AG09309 (cell line): ENCODE data around the gene AKAP5.

Experiments
- DNase-seq: peaks from one replicate; pipeline ENCODE4 v3.0.0-alpha.2; 2010; ENCODE audit warnings: low read depth
- H3K4me3 ChIP-seq: 2 replicates; pipeline ENCODE4 v1.5.1; 2011; ENCODE audit warnings: mild to moderate bottlenecking, low read depth, low read length, moderate library complexity; ENCODE audit not compliant: control insufficient read depth
- CTCF ChIP-seq: IDR thresholded peaks from 2 replicates; pipeline ENCODE4 v1.5.1; 2011; ENCODE audit warnings: mild to moderate bottlenecking, low read depth, low read length, inconsistent platforms; ENCODE audit not compliant: insufficient read depth, control insufficient read depth; ENCODE audit errors: missing control alignments

The AKAP5 gene

GRCh38 chr14:64465831-64466554 is 694 bp downstream of the AKAP5 start:
- TF ChIP-seq CTCF, result peak; percentile 54
- DNase-seq, result peak; percentile 2
- H3K4me3 ChIP-seq, result peak overlapping the region; percentile 70

GRCh38 chr14:64467101-64467500 is 1.8 kb downstream of the AKAP5 start:
- TF ChIP-seq CTCF, result no peak
- DNase-seq, result no peak
- H3K4me3 ChIP-seq, result no peak overlapping the region

- no peak overlapping the region for H3K4me3 ChIP-seq
- no peak for DNase-seq
- no peak for TF ChIP-seq CTCF
These were observed 2.3 kb downstream of the AKAP5 start for GRCh38 chr14:64467566-64467965.

GRCh38 chr14:64468451-64468850 is 3.2 kb downstream of the AKAP5 start:
- no peak for DNase-seq
- H3K4me3 ChIP-seq, result no peak overlapping the region
- no peak for TF ChIP-seq CTCF

- H3K4me3 ChIP-seq, result no peak overlapping the region
- no peak for DNase-seq
- TF ChIP-seq CTCF, result no peak
These were observed 8.7 kb downstream of the AKAP5 start for GRCh38 chr14:64474041-64474440.

GRCh38 chr14:64474698-64475097 is 9.4 kb downstream of the AKAP5 start:
- DNase-seq, result no peak
- TF ChIP-seq CTCF, result no peak
- H3K4me3 ChIP-seq, result no peak overlapping the region
